A673 (cell line): Measurements from ENCODE around the gene SGPL1. TPM values are rescaled to one million over a fixed set of nuclear protein-coding genes. Genes with fewer than 3 reads are reported as not detected.

Experiments
- BruUV-seq: library from RNA; stranded (reverse); fragments of 400-500 nt; replicated peaks from 2 replicates; lab custom pipeline; 2021; lab: Mats Ljungman, UMichigan
- CTCF ChIA-PET: fragments of 300-600 bp; sonication (Branson Sonifier 250); formaldehyde crosslinking; loops from one replicate; lab custom pipeline; 2022; ENCODE audit warnings: antibody characterized with exemption; lab: Charles Lee
- POLR2A ChIA-PET: fragments of 300-600 bp; sonication (Branson Sonifier 250); formaldehyde crosslinking; loops from one replicate; lab custom pipeline; 2022; ENCODE audit warnings: antibody characterized with exemption; ENCODE audit not compliant: low non-redundant PET; lab: Charles Lee
- DNase-seq: peaks from one replicate; pipeline ENCODE4 v3.0.0-alpha.2; 2015; ENCODE audit warnings: low spot score
- H3K27ac ChIP-seq: fragments of 200-600 bp; sonication (generic); 2 replicates; pipeline ENCODE4 v1.5.1; 2016; ENCODE audit warnings: mixed run types, low read depth, mild to moderate bottlenecking, mixed read lengths, antibody characterized with exemption, low read length; ENCODE audit not compliant: poor library complexity, severe bottlenecking
- H3K27me3 ChIP-seq: fragments of 200-600 bp; sonication (generic); replicated peaks from 2 replicates; pipeline ENCODE4 v1.6.1; 2017; ENCODE audit warnings: mixed run types, low read depth, mild to moderate bottlenecking, mixed read lengths, antibody characterized with exemption, low read length; ENCODE audit not compliant: insufficient read depth, poor library complexity
- H3K36me3 ChIP-seq: fragments of 200-600 bp; sonication (generic); 2 replicates; pipeline ENCODE4 v1.6.1; 2016; ENCODE audit warnings: mixed run types, mild to moderate bottlenecking, mixed read lengths, antibody characterized with exemption, low read length; ENCODE audit not compliant: insufficient read depth, poor library complexity, severe bottlenecking
- H3K4me1 ChIP-seq: fragments of 200-600 bp; sonication (generic); 2 replicates; pipeline ENCODE4 v1.6.1; 2017; ENCODE audit warnings: mixed run types, mild to moderate bottlenecking, mixed read lengths, antibody characterized with exemption, low read length; ENCODE audit not compliant: insufficient read depth, poor library complexity, severe bottlenecking
- H3K4me3 ChIP-seq: fragments of 200-600 bp; sonication (generic); 2 replicates; pipeline ENCODE4 v1.5.1; 2016; ENCODE audit warnings: low read depth, mixed run types, mild to moderate bottlenecking, mixed read lengths, low read length; ENCODE audit not compliant: poor library complexity, severe bottlenecking
- H3K9me3 ChIP-seq: fragments of 200-600 bp; sonication (generic); 2 replicates; pipeline ENCODE4 v1.6.1; 2016; ENCODE audit warnings: mixed run types, low read depth, mild to moderate bottlenecking, mixed read lengths, antibody characterized with exemption, low read length; ENCODE audit not compliant: poor library complexity, severe bottlenecking
- EZH2 ChIP-seq: fragments of 200-600 bp; sonication (generic); IDR thresholded peaks from 2 replicates; pipeline ENCODE4 v1.6.1; 2017; ENCODE audit warnings: borderline replicate concordance, low read depth, mild to moderate bottlenecking, mixed read lengths, antibody characterized with exemption, low read length; ENCODE audit not compliant: poor library complexity, severe bottlenecking
- intact Hi-C: fragments of 100-400 bp; cut with micrococcal nuclease; formaldehyde crosslinking; loops from one replicate; pipeline ENCODE4 v1.10.0; 2022; ENCODE audit not compliant: unreplicated experiment
- total RNA-seq: library from RNA; stranded (reverse); gene quantifications from 2 replicates; pipeline ENCODE4 v1.2.3, GENCODE V29; 2021
- TF ChIP-seq, protein P1 (sequence below): fragments of 300-800, 200-600 bp; sonication (generic); conservative IDR thresholded peaks from 2 replicates; pipeline ENCODE4 v1.5.1; 2017; ENCODE audit warnings: low read depth, mild to moderate bottlenecking, antibody characterized with exemption, low read length, moderate library complexity, mixed read lengths

The SGPL1 gene
- total RNA-seq, 1 experiment from 2014 or later = 48.6 TPM

DNA sequence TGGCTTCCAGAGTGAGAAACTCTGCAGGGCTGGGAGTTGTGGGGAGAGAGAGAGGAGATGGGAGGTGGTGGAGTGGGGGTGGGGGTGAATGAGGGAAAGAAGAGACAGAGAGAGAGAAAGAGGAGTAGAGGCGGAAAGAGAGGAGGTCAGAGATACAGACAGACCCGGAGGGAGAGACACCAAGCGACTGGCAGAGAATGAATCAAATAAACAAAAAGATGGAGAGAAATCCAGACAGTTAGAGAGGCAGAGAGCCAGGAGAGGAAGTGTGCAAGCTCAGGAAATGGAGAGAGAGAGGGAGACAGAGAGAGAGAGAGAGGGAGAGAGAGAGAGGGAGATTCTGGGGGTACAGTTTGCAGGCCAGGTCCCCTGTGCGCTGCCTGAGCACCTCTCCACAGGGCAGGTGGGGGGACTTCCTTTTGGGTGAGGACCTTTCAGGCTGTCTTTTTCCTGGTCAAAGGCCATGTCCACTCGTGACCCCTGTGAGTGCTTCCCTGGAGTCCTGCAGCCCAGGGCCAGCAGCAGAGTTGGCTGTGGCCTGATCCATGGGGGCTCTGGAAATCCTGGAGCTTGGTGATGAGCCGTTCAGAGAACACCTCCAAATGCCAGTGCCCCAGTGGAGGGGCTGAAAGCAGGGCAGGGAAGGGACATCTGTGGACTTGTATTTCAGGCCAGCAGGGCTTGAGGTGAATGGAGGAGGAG is 97.6 kb downstream of the SGPL1 start:
- intact Hi-C loops = no loop called here
- CTCF ChIA-PET = interaction anchor here (0.6 kb wide), 1 partner anchor 376 kb away, joined by 3 read pairs; no protein-coding TSS in a partner anchor
- POLR2A ChIA-PET = no interaction called here

DNA sequence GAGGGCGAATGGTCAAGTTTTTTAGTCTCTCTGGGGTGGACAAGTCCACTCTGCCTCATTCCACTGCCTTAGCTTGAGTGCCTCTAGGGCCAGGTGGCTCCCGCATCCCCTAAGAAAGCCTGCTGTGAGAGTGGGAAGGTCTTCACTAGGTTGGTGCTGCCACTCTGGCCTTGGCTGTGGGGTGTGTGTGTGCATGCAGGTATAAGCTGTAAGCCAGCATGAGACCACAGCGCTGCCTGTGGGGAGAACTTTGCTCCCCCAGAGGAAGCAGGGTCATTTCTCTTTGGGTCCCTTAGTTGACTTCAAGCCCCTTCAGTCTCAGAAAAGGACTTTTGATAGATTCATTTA is 98.1 kb downstream of the SGPL1 start:
- TF ChIP-seq EZH2 = no peak
- TF ChIP-seq, protein P1, sequence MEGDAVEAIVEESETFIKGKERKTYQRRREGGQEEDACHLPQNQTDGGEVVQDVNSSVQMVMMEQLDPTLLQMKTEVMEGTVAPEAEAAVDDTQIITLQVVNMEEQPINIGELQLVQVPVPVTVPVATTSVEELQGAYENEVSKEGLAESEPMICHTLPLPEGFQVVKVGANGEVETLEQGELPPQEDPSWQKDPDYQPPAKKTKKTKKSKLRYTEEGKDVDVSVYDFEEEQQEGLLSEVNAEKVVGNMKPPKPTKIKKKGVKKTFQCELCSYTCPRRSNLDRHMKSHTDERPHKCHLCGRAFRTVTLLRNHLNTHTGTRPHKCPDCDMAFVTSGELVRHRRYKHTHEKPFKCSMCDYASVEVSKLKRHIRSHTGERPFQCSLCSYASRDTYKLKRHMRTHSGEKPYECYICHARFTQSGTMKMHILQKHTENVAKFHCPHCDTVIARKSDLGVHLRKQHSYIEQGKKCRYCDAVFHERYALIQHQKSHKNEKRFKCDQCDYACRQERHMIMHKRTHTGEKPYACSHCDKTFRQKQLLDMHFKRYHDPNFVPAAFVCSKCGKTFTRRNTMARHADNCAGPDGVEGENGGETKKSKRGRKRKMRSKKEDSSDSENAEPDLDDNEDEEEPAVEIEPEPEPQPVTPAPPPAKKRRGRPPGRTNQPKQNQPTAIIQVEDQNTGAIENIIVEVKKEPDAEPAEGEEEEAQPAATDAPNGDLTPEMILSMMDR = no peak
- no peaks in the 10 kb centered on the region for H3K36me3 ChIP-seq
- no peak overlapping the region for H3K27ac ChIP-seq
- no peak for DNase-seq
- H3K27me3 ChIP-seq = no peaks in the 10 kb centered on the region
- H3K4me1 ChIP-seq = no peaks in the 10 kb centered on the region
- H3K9me3 ChIP-seq = no peaks in the 10 kb centered on the region
- BruUV-seq = no TSS peak
- CTCF ChIA-PET = no interaction called here
- H3K4me3 ChIP-seq = no peak overlapping the region
- POLR2A ChIA-PET = no interaction called here
- intact Hi-C loops = no loop called here

More for the DNA sequence above, 97.6 kb downstream of the SGPL1 start:
- BruUV-seq = no TSS peak
- Histone ChIP-seq H3K4me1 (no peaks in the 10 kb centered on the region), H3K4me3 (no peak overlapping the region), H3K36me3 (no peaks in the 10 kb centered on the region), H3K27ac (no peak overlapping the region), H3K9me3 (no peaks in the 10 kb centered on the region), H3K27me3 (no peaks in the 10 kb centered on the region)
- TF ChIP-seq, protein P1 = no peak
- TF ChIP-seq EZH2 = no peak
- DNase-seq = no peak

DNA sequence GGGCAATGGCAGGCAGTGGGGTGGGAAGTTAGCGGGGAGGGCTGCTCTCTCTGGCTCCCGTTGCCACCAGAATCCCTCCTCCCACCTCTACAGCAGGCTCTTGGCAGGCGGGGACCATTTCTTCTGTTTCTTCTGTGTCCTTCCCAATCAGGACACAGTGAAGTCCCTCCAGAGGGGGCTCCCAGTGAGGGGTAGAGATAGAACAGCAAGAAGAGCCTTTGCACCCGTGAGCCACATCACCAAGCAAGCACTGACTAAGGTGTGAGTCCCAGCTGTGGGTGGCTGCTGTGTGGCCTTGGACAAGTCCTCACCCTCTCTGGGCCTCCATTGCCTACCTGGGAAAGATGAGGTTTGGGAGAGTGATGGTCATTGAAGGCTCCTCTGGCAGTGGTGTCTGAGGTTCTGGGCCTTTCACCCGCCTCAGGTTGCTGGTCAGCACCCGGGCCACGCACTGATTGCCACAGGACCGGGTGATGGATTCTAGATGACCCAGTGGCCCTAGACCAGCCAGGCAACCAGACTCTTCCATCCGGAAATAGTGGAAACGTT is 98.6 kb downstream of the SGPL1 start:
- Histone ChIP-seq H3K27ac (no peak overlapping the region), H3K27me3 (no peaks in the 10 kb centered on the region), H3K4me3 (no peak overlapping the region), H3K36me3 (no peaks in the 10 kb centered on the region), H3K4me1 (no peaks in the 10 kb centered on the region), H3K9me3 (no peaks in the 10 kb centered on the region)
- intact Hi-C loops = no loop called here
- BruUV-seq = no TSS peak
- CTCF ChIA-PET = no interaction called here
- no peak for TF ChIP-seq EZH2
- TF ChIP-seq, protein P1 = no peak
- no peak for DNase-seq
- POLR2A ChIA-PET = no interaction called here
